ENCODE results near the gene HBE1. TPM values are rescaled to one million over a fixed set of nuclear protein-coding genes. Genes with fewer than 3 reads are reported as not detected.

Gene HBE1
- total RNA-seq, 1 donor from 2014 or later, result not detected

GRCh38 chr11:5277807-5278382 is 8.2 kb upstream of the HBE1 start:
- Histone ChIP-seq H3K36me3 (ENCODE audit: control insufficient read depth, insufficient read depth, low read length) (no peaks in the 10 kb centered on the region), H3K27me3 (ENCODE audit: control insufficient read depth, insufficient read depth, low read length) (no peaks in the 10 kb centered on the region), H3K4me3 (ENCODE audit: low read depth, low read length) (no peak overlapping the region)
- no peak for TF ChIP-seq CTCF (IDR thresholded peaks at IDR 0.05; ENCODE audit: insufficient read depth, low read length, poor library complexity, severe bottlenecking)
- DNase-seq (ENCODE audit: low read depth), result no peak

GRCh38 chr11:5276697-5277096 is 7.0 kb upstream of the HBE1 start:
- TF ChIP-seq CTCF (IDR thresholded peaks at IDR 0.05; ENCODE audit: insufficient read depth, low read length, poor library complexity, severe bottlenecking), result no peak

GRCh38 chr11:5275369-5276110 is 5.8 kb upstream of the HBE1 start:
- no peak for TF ChIP-seq CTCF (IDR thresholded peaks at IDR 0.05; ENCODE audit: insufficient read depth, low read length, poor library complexity, severe bottlenecking)
- no peak overlapping the region for H3K4me3 ChIP-seq (ENCODE audit: low read depth, low read length)
- DNase-seq (ENCODE audit: low read depth), result no peak
- H3K36me3 ChIP-seq (ENCODE audit: control insufficient read depth, insufficient read depth, low read length), result no peaks in the 10 kb centered on the region
- no peaks in the 10 kb centered on the region for H3K27me3 ChIP-seq (ENCODE audit: control insufficient read depth, insufficient read depth, low read length)

More at GRCh38 chr11:5276697-5277096, 7.0 kb upstream of the HBE1 start:
- Histone ChIP-seq H3K4me3 (ENCODE audit: low read depth, low read length) (no peak overlapping the region), H3K36me3 (ENCODE audit: control insufficient read depth, insufficient read depth, low read length) (no peaks in the 10 kb centered on the region), H3K27me3 (ENCODE audit: control insufficient read depth, insufficient read depth, low read length) (no peaks in the 10 kb centered on the region)
- no peak for DNase-seq (ENCODE audit: low read depth)

- DNase-seq (ENCODE audit: low read depth), result no peak
- no peak overlapping the region for H3K4me3 ChIP-seq (ENCODE audit: low read depth, low read length)
- H3K36me3 ChIP-seq (ENCODE audit: control insufficient read depth, insufficient read depth, low read length), result no peaks in the 10 kb centered on the region
- H3K27me3 ChIP-seq (ENCODE audit: control insufficient read depth, insufficient read depth, low read length), result no peaks in the 10 kb centered on the region
- TF ChIP-seq CTCF (IDR thresholded peaks at IDR 0.05; ENCODE audit: insufficient read depth, low read length, poor library complexity, severe bottlenecking), result no peak
Observed at GRCh38 chr11:5274395-5274794, 4.7 kb upstream of the HBE1 start.

GRCh38 chr11:5272395-5273017 is 2.8 kb upstream of the HBE1 start:
- Histone ChIP-seq H3K27me3 (ENCODE audit: control insufficient read depth, insufficient read depth, low read length) (no peaks in the 10 kb centered on the region), H3K36me3 (ENCODE audit: control insufficient read depth, insufficient read depth, low read length) (no peaks in the 10 kb centered on the region), H3K4me3 (ENCODE audit: low read depth, low read length) (no peak overlapping the region)
- TF ChIP-seq CTCF (IDR thresholded peaks at IDR 0.05; ENCODE audit: insufficient read depth, low read length, poor library complexity, severe bottlenecking), result no peak
- DNase-seq (ENCODE audit: low read depth), result no peak

Measured in kidney epithelial cell (primary cell).